ENCODE results near the gene CARD9. TPM values are rescaled to one million over a fixed set of nuclear protein-coding genes. Genes with fewer than 3 reads are reported as not detected.
"Not testable (repeated sequence)": the region's sequence is repeated elsewhere in the genome, so short reads cannot be mapped to it uniquely, and the experiment has no call there.

The CARD9 gene
- total RNA-seq, 1 experiment from 2014 or later, result 1.7 TPM

- Histone ChIP-seq H3K4me3 (peak overlapping the region; percentile 75), H3K27me3 (no peaks in the 10 kb centered on the region), H3K36me3 (peaks cover 7% of the 10 kb centered on the region; the same call in 1 of the 2 replicates), H3K9me3 (no peaks in the 10 kb centered on the region)
- DNase-seq, result no peak
Measured at GRCh38 chr9:136328011-136328621, 45.4 kb downstream of the CARD9 start.

GRCh38 chr9:136327304-136327974, 46.0 kb downstream of the CARD9 start, which contains the start of gene GPSM1:
GPSM1 (plus strand) TSS chr9:136327539; CDS start chr9:136327696, 157 bp downstream.
- H3K27me3 ChIP-seq, result no peaks in the 10 kb centered on the region
- peak; percentile 78 for DNase-seq
- no peaks in the 10 kb centered on the region for H3K9me3 ChIP-seq
- peaks cover 7% of the 10 kb centered on the region; the same call in 1 of the 2 replicates for H3K36me3 ChIP-seq
- peak within 1 kb of the TSS; percentile 75 for H3K4me3 ChIP-seq

GRCh38 chr9:136326761-136327303, 46.6 kb downstream of the CARD9 start:
- H3K36me3 ChIP-seq, result peaks cover 7% of the 10 kb centered on the region; the same call in 1 of the 2 replicates
- no peak for DNase-seq
- H3K9me3 ChIP-seq, result no peaks in the 10 kb centered on the region
- peak overlapping the region; percentile 45 for H3K4me3 ChIP-seq
- no peaks in the 10 kb centered on the region for H3K27me3 ChIP-seq

- H3K36me3 ChIP-seq, result peaks cover 7% of the 10 kb centered on the region; the same call in 1 of the 2 replicates
- no peaks in the 10 kb centered on the region for H3K9me3 ChIP-seq
- DNase-seq, result peak; percentile 85
- peak overlapping the region; percentile 45 for H3K4me3 ChIP-seq
- H3K27me3 ChIP-seq, result no peaks in the 10 kb centered on the region
Measured at GRCh38 chr9:136326061-136326760, 47.3 kb downstream of the CARD9 start.

GRCh38 chr9:136325358-136325757, 48.1 kb downstream of the CARD9 start:
- Histone ChIP-seq H3K36me3 (peaks cover 7% of the 10 kb centered on the region; the same call in 1 of the 2 replicates), H3K9me3 (no peaks in the 10 kb centered on the region), H3K27me3 (no peaks in the 10 kb centered on the region), H3K4me3 (no peak overlapping the region)
- no peak for DNase-seq

GRCh38 chr9:136324501-136325300, 48.8 kb downstream of the CARD9 start:
- DNase-seq, result no peak
- Histone ChIP-seq H3K4me3 (no peak overlapping the region), H3K27me3 (no peaks in the 10 kb centered on the region), H3K9me3 (no peaks in the 10 kb centered on the region), H3K36me3 (peaks cover 7% of the 10 kb centered on the region; the same call in 1 of the 2 replicates)

- DNase-seq, result no peak
- H3K36me3 ChIP-seq, result no peaks in the 10 kb centered on the region
- no peaks in the 10 kb centered on the region for H3K27me3 ChIP-seq
- H3K9me3 ChIP-seq, result no peaks in the 10 kb centered on the region
- H3K4me3 ChIP-seq, result no peak overlapping the region
Measured at GRCh38 chr9:136323371-136323789, 50.1 kb downstream of the CARD9 start.

- Histone ChIP-seq H3K4me3 (no peak overlapping the region), H3K9me3 (no peaks in the 10 kb centered on the region), H3K27me3 (no peaks in the 10 kb centered on the region), H3K36me3 (no peaks in the 10 kb centered on the region)
- no peak for DNase-seq
Measured at GRCh38 chr9:136322756-136323330, 50.6 kb downstream of the CARD9 start.

- H3K9me3 ChIP-seq, result no peaks in the 10 kb centered on the region
- DNase-seq, result no peak
Measured at GRCh38 chr9:136321561-136321960, 51.9 kb downstream of the CARD9 start.

GRCh38 chr9:136320972-136321371, 52.5 kb downstream of the CARD9 start:
- not testable (repeated sequence) for H3K27me3 ChIP-seq, H3K9me3 ChIP-seq, H3K4me3 ChIP-seq, DNase-seq, H3K36me3 ChIP-seq

More at GRCh38 chr9:136321561-136321960, 51.9 kb downstream of the CARD9 start:
- H3K27me3 ChIP-seq, result no peaks in the 10 kb centered on the region
- no peak overlapping the region for H3K4me3 ChIP-seq
- no peaks in the 10 kb centered on the region for H3K36me3 ChIP-seq

GRCh38 chr9:136319955-136320354, 53.5 kb downstream of the CARD9 start:
- not testable (repeated sequence) for DNase-seq, H3K27me3 ChIP-seq, H3K9me3 ChIP-seq, H3K4me3 ChIP-seq, H3K36me3 ChIP-seq

GRCh38 chr9:136319244-136319643, 54.2 kb downstream of the CARD9 start:
- H3K27me3 ChIP-seq, DNase-seq, H3K36me3 ChIP-seq, H3K4me3 ChIP-seq, H3K9me3 ChIP-seq: not testable (repeated sequence)

GRCh38 chr9:136318776-136319241, 54.7 kb downstream of the CARD9 start:
- no peaks in the 10 kb centered on the region for H3K27me3 ChIP-seq
- no peaks in the 10 kb centered on the region for H3K9me3 ChIP-seq
- H3K36me3 ChIP-seq, result no peaks in the 10 kb centered on the region
- DNase-seq, result no peak
- no peak overlapping the region for H3K4me3 ChIP-seq

- Histone ChIP-seq H3K27me3 (no peaks in the 10 kb centered on the region), H3K4me3 (no peak overlapping the region), H3K9me3 (no peaks in the 10 kb centered on the region), H3K36me3 (no peaks in the 10 kb centered on the region)
- no peak for DNase-seq
Measured at GRCh38 chr9:136318111-136318775, 55.2 kb downstream of the CARD9 start.

GRCh38 chr9:136317695-136318094, 55.8 kb downstream of the CARD9 start:
- Histone ChIP-seq H3K9me3 (no peaks in the 10 kb centered on the region), H3K4me3 (no peak overlapping the region), H3K36me3 (no peaks in the 10 kb centered on the region), H3K27me3 (no peaks in the 10 kb centered on the region)
- DNase-seq, result no peak

Data from MG63 (cell line).